GM13977 (cell line): ENCODE measurements around the gene TRMT61B.

Source experiments
- DNase-seq: peaks from one replicate; pipeline ENCODE4 v3.0.0; 2012; ENCODE audit warnings: low spot score
- CTCF ChIP-seq: IDR thresholded peaks from 2 replicates; pipeline ENCODE4 v1.5.1; 2012; ENCODE audit warnings: mild to moderate bottlenecking, control low read depth; ENCODE audit not compliant: insufficient read depth; ENCODE audit errors: extremely low read depth, missing control alignments
- in situ Hi-C: fragments of 300-500 bp; cut with MboI; formaldehyde crosslinking; loops from one replicate; pipeline ENCODE4 v1.12.0; 2022; ENCODE audit warnings: low sequenced_read_pairs, low pct_unique_long_range_greater_than_20kb, mixed read lengths, inconsistent platforms; ENCODE audit not compliant: unreplicated experiment

Gene TRMT61B

GRCh38 chr2:28870146-28870891 lies at the start of gene TRMT61B:
Gene TRMT61B (minus strand): TSS chr2:28870309. CDS start chr2:28870277, 32 bp downstream.
- in situ Hi-C loops, result no loop called here
- TF ChIP-seq CTCF, result no peak
- peak; percentile 95 for DNase-seq

- no peak for DNase-seq
- in situ Hi-C loops, result no loop called here
- no peak for TF ChIP-seq CTCF
These were observed 45.8 kb upstream of the TRMT61B start for GRCh38 chr2:28915939-28916338.

- no peak for TF ChIP-seq CTCF
- DNase-seq, result no peak
- in situ Hi-C loops, result no loop called here
These were observed 39.7 kb upstream of the TRMT61B start for GRCh38 chr2:28909655-28910353.

- in situ Hi-C loops, result no loop called here
- no peak for DNase-seq
- TF ChIP-seq CTCF, result no peak
These were observed 38.1 kb upstream of the TRMT61B start for GRCh38 chr2:28908172-28908571.

- no peak for DNase-seq
- in situ Hi-C loops, result no loop called here
- TF ChIP-seq CTCF, result no peak
These were observed 36.7 kb upstream of the TRMT61B start for GRCh38 chr2:28906821-28907220.

- no peak for DNase-seq
- TF ChIP-seq CTCF, result no peak
- in situ Hi-C loops, result no loop called here
These were observed 36.3 kb upstream of the TRMT61B start for GRCh38 chr2:28906376-28906775.
